Type B pancreatic cell (in vitro differentiated cells): ENCODE measurements around the gene YARS1. TPM values are rescaled to one million over a fixed set of nuclear protein-coding genes. Genes with fewer than 3 reads are reported as not detected.

ENCODE experiments used
- DNase-seq: peaks from one replicate; pipeline ENCODE4 v3.0.0; 2021; ENCODE audit warnings: mixed read lengths; ENCODE audit not compliant: unreplicated experiment; ENCODE audit errors: extremely low spot score
- H3K27ac Mint-ChIP-seq: 2 replicates; pipeline ENCODE4 v1.8.0; 2021; ENCODE audit warnings: mild to moderate bottlenecking, mixed read lengths
- H3K27me3 Mint-ChIP-seq: 2 replicates; pipeline ENCODE4 v1.8.0; 2021; ENCODE audit warnings: mixed read lengths
- H3K36me3 Mint-ChIP-seq: 2 replicates; pipeline ENCODE4 v1.8.0; 2021; ENCODE audit warnings: mixed read lengths
- H3K4me1 Mint-ChIP-seq: one replicate; pipeline ENCODE4 v1.8.0; 2021; ENCODE audit warnings: mixed read lengths; ENCODE audit not compliant: unreplicated experiment
- H3K4me3 Mint-ChIP-seq: 2 replicates; pipeline ENCODE4 v1.8.0; 2021; ENCODE audit warnings: mild to moderate bottlenecking, mixed read lengths
- H3K9me3 Mint-ChIP-seq: 2 replicates; pipeline ENCODE4 v1.8.0; 2021; ENCODE audit warnings: mixed read lengths
- CTCF ChIP-seq: fragments of 200-600 bp; sonication (generic); conservative IDR thresholded peaks from 2 replicates; pipeline ENCODE4 v1.5.0; 2021; ENCODE audit warnings: antibody characterized with exemption, mild to moderate bottlenecking
- total RNA-seq: library from RNA; stranded (reverse); gene quantifications from 2 replicates; pipeline ENCODE4 v1.2.1, GENCODE V29; 2021; ENCODE audit warnings: low replicate concordance

The YARS1 gene
- total RNA-seq, 1 donor from 2014 or later = 83.7 TPM

GRCh38 chr1:32725615-32725982 is 91.6 kb downstream of the YARS1 start:
- Mint-ChIP-seq H3K27ac (peak overlapping the region; percentile 45), H3K9me3 (no peaks in the 10 kb centered on the region), H3K27me3 (no peaks in the 10 kb centered on the region), H3K4me3 (no peak overlapping the region), H3K4me1 (peaks cover 32% of the 10 kb centered on the region), H3K36me3 (no peaks in the 10 kb centered on the region)
- DNase-seq = no peak
- no peak for TF ChIP-seq CTCF

Other genes with a start within 250 kb of the YARS1 start
- gene ZBTB8OS, start 166.8 kb downstream of the YARS1 start, total RNA-seq = 41.7 and 49.8 TPM in 2 replicates
- 274 and 386 TPM in 2 replicates for gene RBBP4, start 166.2 kb downstream of the YARS1 start, total RNA-seq
- gene SYNC, start 114.6 kb downstream of the YARS1 start, total RNA-seq = 1.2 and 1.3 TPM in 2 replicates
- gene S100PBP, start 295 bp upstream of the YARS1 start, total RNA-seq = 27.0 and 53.8 TPM in 2 replicates
- 20.0 and 49.9 TPM in 2 replicates for gene FNDC5, start 53.6 kb upstream of the YARS1 start, total RNA-seq
- gene HPCA, start 69.1 kb upstream of the YARS1 start, total RNA-seq = 1.0 and 2.0 TPM in 2 replicates
- gene TMEM54, start 84.0 kb upstream of the YARS1 start, total RNA-seq = 42.1 and 129 TPM in 2 replicates
- 20.1 and 33.8 TPM in 2 replicates for gene RNF19B, start 147.5 kb upstream of the YARS1 start, total RNA-seq
- 138 and 140 TPM in 2 replicates for gene AK2, start 219.5 kb upstream of the YARS1 start, total RNA-seq